HL-60 (cell line): ENCODE measurements around the gene RPH3AL.

ENCODE experiments used
- CTCF ChIP-seq: IDR thresholded peaks from one replicate; pipeline ENCODE4 v1.5.1; 2011; ENCODE audit warnings: low read length, control low read depth, inconsistent platforms; ENCODE audit not compliant: insufficient read depth
- POLR2AphosphoS5 ChIP-seq: IDR thresholded peaks from 2 replicates; pipeline ENCODE4 v1.6.1; 2012; ENCODE audit warnings: low read depth
- REST ChIP-seq: IDR thresholded peaks from 2 replicates; pipeline ENCODE4 v1.6.1; 2012; ENCODE audit warnings: low read depth; ENCODE audit not compliant: insufficient replicate concordance

- TF ChIP-seq CTCF (no peak), POLR2AphosphoS5 (no peak), REST (no peak)
These were observed 126.2 kb downstream of the RPH3AL start for GRCh38 chr17:226108-227077.
